Astrocyte of the cerebellum (primary cell): ENCODE data around the gene SF3B6.

Experiments used
- DNase-seq: peaks from one replicate; pipeline ENCODE4 v3.0.0-alpha.2; 2011; ENCODE audit warnings: low read depth
- H3K4me3 ChIP-seq: 2 replicates; pipeline ENCODE4 v1.5.1; 2011; ENCODE audit warnings: mild to moderate bottlenecking, low read depth, low read length, moderate library complexity
- CTCF ChIP-seq: IDR thresholded peaks from 2 replicates; pipeline ENCODE4 v1.5.1; 2012; ENCODE audit warnings: low read length, low read depth, moderate library complexity, mild to moderate bottlenecking; ENCODE audit errors: missing control alignments
- in situ Hi-C: cut with HindIII; loops from 2 replicates; pipeline ENCODE4 v1.10.0; 2017; ENCODE audit warnings: low sequenced_read_pairs

SF3B6 gene

GRCh38 chr2:24073816-24074215, 2.3 kb downstream of the SF3B6 start:
- in situ Hi-C loops: no loop called here
- no peak for DNase-seq
- no peak for TF ChIP-seq CTCF
- no peak overlapping the region for H3K4me3 ChIP-seq

GRCh38 chr2:24072259-24072658, 3.9 kb downstream of the SF3B6 start:
- no peak for DNase-seq
- no peak overlapping the region for H3K4me3 ChIP-seq
- TF ChIP-seq CTCF: no peak
- in situ Hi-C loops: no loop called here

- DNase-seq: no peak
- in situ Hi-C loops: loop anchor here (5.0 kb wide), 1 partner anchor 238 kb away; no protein-coding TSS in a partner anchor
- no peak for TF ChIP-seq CTCF
- no peak overlapping the region for H3K4me3 ChIP-seq
Measured at GRCh38 chr2:24065341-24065740, 10.8 kb downstream of the SF3B6 start.

- DNase-seq: no peak
- no peak overlapping the region for H3K4me3 ChIP-seq
- in situ Hi-C loops: no loop called here
Measured at GRCh38 chr2:24058564-24059271, 17.4 kb downstream of the SF3B6 start.

GRCh38 chr2:24055750-24056149, 20.4 kb downstream of the SF3B6 start:
- in situ Hi-C loops: no loop called here
- H3K4me3 ChIP-seq: no peak overlapping the region
- no peak for TF ChIP-seq CTCF
- DNase-seq: no peak

More at GRCh38 chr2:24058564-24059271, 17.4 kb downstream of the SF3B6 start:
- TF ChIP-seq CTCF: no peak

GRCh38 chr2:24054366-24055010, 21.6 kb downstream of the SF3B6 start:
- DNase-seq: no peak
- no peak overlapping the region for H3K4me3 ChIP-seq
- in situ Hi-C loops: no loop called here
- TF ChIP-seq CTCF: no peak
